ENCODE measurements around the gene ATF7.
"Not testable (repeated sequence)": the region's sequence is repeated elsewhere in the genome, so short reads cannot be mapped to it uniquely, and the experiment has no call there.

ATF7 gene

DNA sequence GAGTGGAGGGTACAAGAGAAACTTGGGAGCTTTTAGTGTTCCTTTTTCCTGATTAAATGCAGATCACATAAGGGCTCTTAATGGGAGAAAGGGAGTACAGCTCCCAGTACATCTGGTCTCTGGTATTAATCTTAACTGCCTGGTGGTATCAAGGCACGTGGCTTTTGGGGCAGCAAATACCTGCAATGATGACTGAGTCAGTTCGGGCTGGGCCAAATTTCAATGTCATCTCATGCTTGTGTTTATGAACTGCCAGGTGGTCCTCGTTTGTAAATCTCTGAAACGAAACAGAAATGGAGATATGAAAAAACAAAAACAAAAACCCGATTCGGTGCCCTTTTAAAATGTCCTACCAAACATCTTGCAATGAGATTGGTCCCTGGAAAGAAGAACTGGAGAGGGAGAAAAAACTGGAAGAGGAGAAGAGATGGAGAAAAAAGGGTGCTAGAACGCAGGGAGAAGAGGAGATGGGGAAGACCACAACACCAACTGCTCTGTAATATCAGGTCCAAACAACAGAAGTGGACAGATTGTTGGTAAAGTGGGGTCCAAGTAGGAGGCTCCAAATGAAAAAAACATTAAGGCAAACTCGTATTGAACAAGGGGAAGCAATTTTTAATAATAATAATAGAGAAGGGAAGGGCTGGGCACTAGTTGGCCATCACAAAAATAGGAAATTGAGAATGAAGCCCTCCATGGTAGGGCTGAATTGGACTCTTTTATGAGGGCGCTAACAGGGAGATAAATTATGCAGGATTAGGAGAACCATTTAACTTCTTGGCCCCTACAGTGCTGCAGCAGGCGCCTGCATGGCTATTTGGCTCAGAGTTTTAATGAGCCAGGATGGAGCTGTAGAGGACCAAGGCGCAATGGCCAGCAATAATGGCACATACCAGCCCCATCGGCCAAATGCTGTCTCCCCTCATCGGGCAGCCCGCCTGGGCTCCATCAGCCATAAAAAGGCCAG, 73.5 kb downstream of the ATF7 start:
- Histone ChIP-seq H2BK5ac (ENCODE audit: low read length) (no peak overlapping the region), H3K27ac (replicated peaks; ENCODE audit: low read length) (no peak overlapping the region), H3K9me3 (replicated peaks in 1 of 2; ENCODE audit: control insufficient read depth in 2 of 2, insufficient read depth in 1 of 2, low read depth in 1 of 2, low read length in 2 of 2) (peaks cover 0 to 2% of the 10 kb centered on the region in 2 donors), H2BK12ac (ENCODE audit: low read length) (no peak overlapping the region), H3K18ac (ENCODE audit: low read length) (no peak overlapping the region), H3K23ac (ENCODE audit: low read depth, low read length, poor library complexity) (no peak overlapping the region), H4K8ac (ENCODE audit: low read depth, low read length) (no peak overlapping the region), H2BK15ac (ENCODE audit: low read length) (no peak overlapping the region), H3K4ac (ENCODE audit: low read length) (no peak overlapping the region), H3K9ac (ENCODE audit: low read depth, low read length, poor library complexity) (no peak overlapping the region), H3K4me3 (ENCODE audit: low read length in 2 of 2) (no peak overlapping the region), H3K36me3 (replicated peaks in 1 of 2; ENCODE audit: control insufficient read depth in 2 of 2, insufficient read depth in 2 of 2, low read length in 2 of 2) (peaks cover 6 to 37% of the 10 kb centered on the region in 2 donors), H3K79me1 (ENCODE audit: low read depth, low read length) (no peaks in the 10 kb centered on the region), H3K4me2 (ENCODE audit: insufficient read depth, low read length, poor library complexity, severe bottlenecking) (no peak overlapping the region), H3K27me3 (ENCODE audit: control insufficient read depth in 3 of 3, insufficient read depth in 3 of 3, low read depth in 1 of 3, low read length in 3 of 3) (no peaks in the 10 kb centered on the region), H3K14ac (ENCODE audit: low read length) (no peak overlapping the region), H4K91ac (ENCODE audit: low read depth, low read length, poor library complexity) (no peak overlapping the region), H2BK120ac (ENCODE audit: low read depth, low read length) (no peak overlapping the region), H2AK5ac (ENCODE audit: low read depth, low read length) (no peak overlapping the region), H3K4me1 (ENCODE audit: control insufficient read depth in 2 of 2, insufficient read depth in 1 of 2, low read depth in 1 of 2, low read length in 2 of 2) (peaks cover 3% of the 10 kb centered on the region in 2 donors), H2AFZ (ENCODE audit: low read length) (no peak overlapping the region)
- no peak for DNase-seq (ENCODE audit: low spot score)
- WGBS, 2 donors (ENCODE audit: extremely low coverage in 2 of 2, insufficient read length in 2 of 2, insufficient replicate concordance in 1 of 2), result no CpG with 5 or more reads among the region's 14 CpGs

DNA sequence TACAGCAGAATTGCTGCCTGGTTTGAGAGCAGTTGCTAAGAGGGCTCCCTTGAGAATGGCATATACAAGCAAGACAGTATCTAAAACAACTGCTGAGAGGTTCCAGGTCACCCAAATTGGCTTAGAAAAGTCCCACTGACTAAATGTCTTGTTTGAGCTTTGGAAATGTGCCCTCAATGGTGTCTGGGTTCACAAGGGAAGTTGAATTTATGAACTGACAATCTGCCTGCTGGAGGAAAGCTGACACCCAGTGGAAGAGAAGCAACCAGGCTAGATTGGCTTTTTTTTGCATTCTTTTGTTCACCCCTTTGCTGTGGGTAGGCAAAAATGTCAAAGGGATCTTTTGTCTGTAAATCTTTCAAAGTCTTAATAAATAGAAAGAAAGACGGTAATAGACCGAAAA, 74.3 kb downstream of the ATF7 start:
- Histone ChIP-seq H3K4me2 (ENCODE audit: insufficient read depth, low read length, poor library complexity, severe bottlenecking) (no peak overlapping the region), H3K36me3 (replicated peaks in 1 of 2; ENCODE audit: control insufficient read depth in 2 of 2, insufficient read depth in 2 of 2, low read length in 2 of 2) (peaks cover 6 to 41% of the 10 kb centered on the region in 2 donors), H3K27me3 (ENCODE audit: control insufficient read depth in 3 of 3, insufficient read depth in 3 of 3, low read depth in 1 of 3, low read length in 3 of 3) (no peaks in the 10 kb centered on the region), H2BK12ac (ENCODE audit: low read length) (no peak overlapping the region), H2BK5ac (ENCODE audit: low read length) (no peak overlapping the region), H3K79me1 (ENCODE audit: low read depth, low read length) (no peaks in the 10 kb centered on the region), H4K91ac (ENCODE audit: low read depth, low read length, poor library complexity) (no peak overlapping the region), H3K9ac (ENCODE audit: low read depth, low read length, poor library complexity) (no peak overlapping the region), H3K9me3 (replicated peaks in 1 of 2; ENCODE audit: control insufficient read depth in 2 of 2, insufficient read depth in 1 of 2, low read depth in 1 of 2, low read length in 2 of 2) (peaks cover 0 to 2% of the 10 kb centered on the region in 2 donors), H2BK120ac (ENCODE audit: low read depth, low read length) (no peak overlapping the region), H2AFZ (ENCODE audit: low read length) (no peak overlapping the region), H2AK5ac (ENCODE audit: low read depth, low read length) (no peak overlapping the region), H3K4ac (ENCODE audit: low read length) (no peak overlapping the region), H3K4me3 (ENCODE audit: low read length in 2 of 2) (no peak overlapping the region), H3K27ac (replicated peaks; ENCODE audit: low read length) (no peak overlapping the region), H3K4me1 (ENCODE audit: control insufficient read depth in 2 of 2, insufficient read depth in 1 of 2, low read depth in 1 of 2, low read length in 2 of 2) (peaks cover 3% of the 10 kb centered on the region in 2 donors), H3K14ac (ENCODE audit: low read length) (no peak overlapping the region), H3K23ac (ENCODE audit: low read depth, low read length, poor library complexity) (no peak overlapping the region), H2BK15ac (ENCODE audit: low read length) (no peak overlapping the region), H4K8ac (ENCODE audit: low read depth, low read length) (no peak overlapping the region), H3K18ac (ENCODE audit: low read length) (no peak overlapping the region)
- no peak for DNase-seq (ENCODE audit: low spot score)
- no CpG with 5 or more reads among the region's 2 CpGs for WGBS, 2 donors (ENCODE audit: extremely low coverage in 2 of 2, insufficient read length in 2 of 2, insufficient replicate concordance in 1 of 2)

DNA sequence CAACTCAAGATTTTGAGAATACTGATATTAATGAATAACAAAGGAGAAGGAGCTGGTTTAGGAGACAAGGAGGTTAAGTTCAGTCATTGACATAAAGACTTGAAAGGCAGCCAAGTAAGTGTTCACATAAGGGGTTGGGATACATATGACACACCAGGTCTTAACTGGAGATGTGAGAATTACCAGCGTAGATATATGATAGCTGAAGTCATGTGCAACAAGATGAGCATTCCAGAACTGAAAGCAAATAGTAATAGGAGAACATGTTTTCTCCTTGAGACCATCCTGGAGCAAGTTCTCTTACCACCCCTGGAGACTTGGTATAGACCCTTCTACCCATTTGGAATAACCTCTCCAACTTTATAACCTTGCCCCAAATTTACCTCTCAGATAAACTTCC, 75.6 kb downstream of the ATF7 start:
- Histone ChIP-seq H3K4me2 (ENCODE audit: insufficient read depth, low read length, poor library complexity, severe bottlenecking) (no peak overlapping the region), H3K18ac (ENCODE audit: low read length) (no peak overlapping the region), H2BK120ac (ENCODE audit: low read depth, low read length) (no peak overlapping the region), H3K27ac (replicated peaks; ENCODE audit: low read length) (no peak overlapping the region), H4K8ac (ENCODE audit: low read depth, low read length) (no peak overlapping the region), H3K4me3 (ENCODE audit: low read length in 2 of 2) (no peak overlapping the region), H3K36me3 (replicated peaks in 1 of 2; ENCODE audit: control insufficient read depth in 2 of 2, insufficient read depth in 2 of 2, low read length in 2 of 2) (peaks cover 6 to 41% of the 10 kb centered on the region in 2 donors), H2BK5ac (ENCODE audit: low read length) (no peak overlapping the region), H2AFZ (ENCODE audit: low read length) (no peak overlapping the region), H3K9ac (ENCODE audit: low read depth, low read length, poor library complexity) (no peak overlapping the region), H2AK5ac (ENCODE audit: low read depth, low read length) (no peak overlapping the region), H3K4ac (ENCODE audit: low read length) (no peak overlapping the region), H2BK12ac (ENCODE audit: low read length) (no peak overlapping the region), H3K23ac (ENCODE audit: low read depth, low read length, poor library complexity) (no peak overlapping the region), H3K27me3 (ENCODE audit: control insufficient read depth in 3 of 3, insufficient read depth in 3 of 3, low read depth in 1 of 3, low read length in 3 of 3) (no peaks in the 10 kb centered on the region), H3K9me3 (replicated peaks in 1 of 2; ENCODE audit: control insufficient read depth in 2 of 2, insufficient read depth in 1 of 2, low read depth in 1 of 2, low read length in 2 of 2) (peaks cover 0 to 2% of the 10 kb centered on the region in 2 donors), H3K4me1 (ENCODE audit: control insufficient read depth in 2 of 2, insufficient read depth in 1 of 2, low read depth in 1 of 2, low read length in 2 of 2) (peaks cover 3% of the 10 kb centered on the region in 2 donors), H4K91ac (ENCODE audit: low read depth, low read length, poor library complexity) (no peak overlapping the region), H3K14ac (ENCODE audit: low read length) (no peak overlapping the region), H2BK15ac (ENCODE audit: low read length) (no peak overlapping the region), H3K79me1 (ENCODE audit: low read depth, low read length) (no peaks in the 10 kb centered on the region)
- no CpG with 5 or more reads among the region's 1 CpG for WGBS, 2 donors (ENCODE audit: extremely low coverage in 2 of 2, insufficient read length in 2 of 2, insufficient replicate concordance in 1 of 2)
- DNase-seq (ENCODE audit: low spot score), result no peak

DNA sequence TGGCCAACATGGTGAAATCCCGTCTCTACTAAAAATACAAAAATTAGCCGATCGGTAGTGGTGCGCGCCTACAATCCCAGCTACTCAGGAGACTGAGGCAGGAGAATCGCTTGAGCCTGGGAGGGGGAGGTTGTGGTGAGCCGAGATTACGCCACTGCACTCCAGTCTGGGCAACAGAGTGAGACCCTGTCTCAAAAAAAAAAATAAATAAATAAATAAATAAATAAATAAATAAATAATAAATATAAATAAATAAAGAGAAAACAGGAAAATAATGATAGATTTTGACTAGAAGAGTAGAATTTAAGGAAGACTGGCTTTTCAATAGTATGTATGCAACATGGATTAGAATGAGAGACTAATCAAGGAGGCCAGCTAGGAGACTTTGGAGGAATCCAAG, 76.1 kb downstream of the ATF7 start:
- not testable (repeated sequence) for H3K9ac ChIP-seq (ENCODE audit: low read depth, low read length, poor library complexity); H2BK5ac ChIP-seq (ENCODE audit: low read length); H3K18ac ChIP-seq (ENCODE audit: low read length); H3K4me2 ChIP-seq (ENCODE audit: insufficient read depth, low read length, poor library complexity, severe bottlenecking); H3K4ac ChIP-seq (ENCODE audit: low read length); H2BK120ac ChIP-seq (ENCODE audit: low read depth, low read length); H3K27ac ChIP-seq (replicated peaks; ENCODE audit: low read length); H2AK5ac ChIP-seq (ENCODE audit: low read depth, low read length); H4K91ac ChIP-seq (ENCODE audit: low read depth, low read length, poor library complexity); H3K27me3 ChIP-seq (ENCODE audit: control insufficient read depth in 3 of 3, insufficient read depth in 3 of 3, low read depth in 1 of 3, low read length in 3 of 3); H3K4me3 ChIP-seq (ENCODE audit: low read length in 2 of 2); H3K14ac ChIP-seq (ENCODE audit: low read length); H3K9me3 ChIP-seq (replicated peaks in 1 of 2; ENCODE audit: control insufficient read depth in 2 of 2, insufficient read depth in 1 of 2, low read depth in 1 of 2, low read length in 2 of 2); H4K8ac ChIP-seq (ENCODE audit: low read depth, low read length); H2BK12ac ChIP-seq (ENCODE audit: low read length); H2BK15ac ChIP-seq (ENCODE audit: low read length); H3K4me1 ChIP-seq (ENCODE audit: control insufficient read depth in 2 of 2, insufficient read depth in 1 of 2, low read depth in 1 of 2, low read length in 2 of 2); H2AFZ ChIP-seq (ENCODE audit: low read length); H3K79me1 ChIP-seq (ENCODE audit: low read depth, low read length); H3K23ac ChIP-seq (ENCODE audit: low read depth, low read length, poor library complexity); DNase-seq (ENCODE audit: low spot score)
- H3K36me3 ChIP-seq (replicated peaks in 1 of 2; ENCODE audit: control insufficient read depth in 2 of 2, insufficient read depth in 2 of 2, low read length in 2 of 2), result peaks cover 6 to 41% of the 10 kb centered on the region in 2 donors
- no CpG with 5 or more reads among the region's 8 CpGs for WGBS, 2 donors (ENCODE audit: extremely low coverage in 2 of 2, insufficient read length in 2 of 2, insufficient replicate concordance in 1 of 2)
